ENCODE data around the gene EIF5AL1. TPM values are rescaled to one million over a fixed set of nuclear protein-coding genes. Genes with fewer than 3 reads are reported as not detected.

EIF5AL1 gene
- 1.8 to 3.7 TPM (median 2.0 TPM) in 5 replicates for total RNA-seq (2022; extraction: Qiagen RNA extraction; ENCODE audit: low read depth)

GRCh38 chr10:79511891-79512583, at the start of gene EIF5AL1:
EIF5AL1 (plus strand) TSS chr10:79512533; CDS start chr10:79512650, 117 bp downstream.

GRCh38 chr10:79560160-79560709, 47.9 kb downstream of the EIF5AL1 start, which contains the start of gene SFTPA2:
SFTPA2 (minus strand) TSS chr10:79560407; CDS start chr10:79559483, 924 bp downstream.

Other genes with a start within 250 kb of the EIF5AL1 start
- 117 to 165 TPM (median 129 TPM) in 5 replicates for gene PPIF, start 165.1 kb upstream of the EIF5AL1 start, total RNA-seq (2022; extraction: Qiagen RNA extraction; ENCODE audit: low read depth)
- 2.0 to 4.4 TPM (median 3.7 TPM) in 5 replicates for gene ZCCHC24, start 66.9 kb upstream of the EIF5AL1 start, total RNA-seq (2022; extraction: Qiagen RNA extraction; ENCODE audit: low read depth)
- gene SFTPA2, start 47.9 kb downstream of the EIF5AL1 start, total RNA-seq (2022; extraction: Qiagen RNA extraction; ENCODE audit: low read depth) = not detected in 5 replicates
- not detected in 5 replicates for gene SFTPA1, start 98.4 kb downstream of the EIF5AL1 start, total RNA-seq (2022; extraction: Qiagen RNA extraction; ENCODE audit: low read depth)
- 0.16 to 0.69 TPM (median 0.34 TPM) in 5 replicates for gene NUTM2B, start 190.7 kb downstream of the EIF5AL1 start, total RNA-seq (2022; extraction: Qiagen RNA extraction; ENCODE audit: low read depth)